Activated B cell treated with CpG ODN at 0.5 μM for 24 hours (primary cell): ENCODE results near the gene GPR157. TPM values are rescaled to one million over a fixed set of nuclear protein-coding genes. Genes with fewer than 3 reads are reported as not detected.

Experiments used
- ATAC-seq: fragments of 200-7000 bp; cut with Tn5 transposase; one replicate; pipeline ENCODE4 v1.10.0; 2021; ENCODE audit warnings: low read depth, mild to moderate bottlenecking, moderate library complexity
- CTCF ChIA-PET: fragments of 350-600 bp; sonication (Branson Sonifier 250); formaldehyde crosslinking; loops from one replicate; lab custom pipeline; 2021; ENCODE audit warnings: antibody characterized with exemption; lab: Charles Lee
- POLR2A ChIA-PET: fragments of 350-600 bp; sonication (Branson Sonifier 250); formaldehyde crosslinking; loops from one replicate; lab custom pipeline; 2021; ENCODE audit warnings: antibody characterized with exemption; lab: Charles Lee
- DNase-seq: peaks from one replicate; pipeline ENCODE4 v3.0.0; 2022
- H3K27ac Mint-ChIP-seq: one replicate; pipeline ENCODE4 v1.8.0; 2020; ENCODE audit warnings: mixed read lengths
- H3K27me3 Mint-ChIP-seq: one replicate; pipeline ENCODE4 v1.8.0; 2021; ENCODE audit warnings: mixed read lengths
- H3K36me3 Mint-ChIP-seq: one replicate; pipeline ENCODE4 v1.8.0; 2021; ENCODE audit warnings: low read depth, mixed read lengths
- H3K4me1 Mint-ChIP-seq: one replicate; pipeline ENCODE4 v1.8.0; 2021; ENCODE audit warnings: mixed read lengths
- H3K4me3 Mint-ChIP-seq: one replicate; pipeline ENCODE4 v1.8.0; 2020; ENCODE audit warnings: mild to moderate bottlenecking, mixed read lengths
- H3K9me3 Mint-ChIP-seq: one replicate; pipeline ENCODE4 v1.8.0; 2020; ENCODE audit warnings: mixed read lengths
- CTCF ChIP-seq: fragments of 200-600 bp; IDR thresholded peaks from one replicate; pipeline ENCODE4 v1.8.0; 2022; ENCODE audit warnings: antibody characterized with exemption, mild to moderate bottlenecking
- intact Hi-C: fragments of 100-400 bp; cut with micrococcal nuclease; formaldehyde crosslinking; loops from one replicate; pipeline ENCODE4 v1.15.1; 2024
- total RNA-seq: library from RNA; stranded (reverse); gene quantifications from 2 replicates; pipeline ENCODE4 v1.2.3, GENCODE V29; 2022

Gene GPR157
- total RNA-seq, 1 donor from 2014 or later: 7.0 TPM

- TF ChIP-seq CTCF: no peak
- Mint-ChIP-seq H3K36me3 (no peaks in the 10 kb centered on the region), H3K4me3 (no peak overlapping the region), H3K9me3 (no peaks in the 10 kb centered on the region), H3K27ac (no peak overlapping the region), H3K4me1 (peaks cover 85% of the 10 kb centered on the region), H3K27me3 (no peaks in the 10 kb centered on the region)
- no peak for DNase-seq
- ChIA-PET CTCF (no interaction called here), POLR2A (interaction anchor here (0.6 kb wide), 1 partner anchor 9 kb away, joined by 4 read pairs; no protein-coding TSS in a partner anchor)
- ATAC-seq: no peak
- intact Hi-C loops: no loop called here
Measured at GRCh38 chr1:9071554-9072235, 57.2 kb downstream of the GPR157 start.

- no peaks in the 10 kb centered on the region for H3K27me3 Mint-ChIP-seq
- H3K4me1 Mint-ChIP-seq: peaks cover 74% of the 10 kb centered on the region
- no peak for TF ChIP-seq CTCF
- ATAC-seq (no peak), DNase-seq (no peak)
- intact Hi-C loops: no loop called here
- H3K27ac Mint-ChIP-seq: no peak overlapping the region
- H3K4me3 Mint-ChIP-seq: no peak overlapping the region
- CTCF ChIA-PET: no interaction called here
- no peaks in the 10 kb centered on the region for H3K9me3 Mint-ChIP-seq
- no peaks in the 10 kb centered on the region for H3K36me3 Mint-ChIP-seq
- POLR2A ChIA-PET: interaction anchor here (0.6 to 1.1 kb wide), 5 partner anchors 10 to 192 kb away, joined by 3 to 13 read pairs (median 3); partner anchors contain the start of gene ENO1
Measured at GRCh38 chr1:9070486-9070885, 58.4 kb downstream of the GPR157 start.

GRCh38 chr1:9069326-9070100, 59.4 kb downstream of the GPR157 start, which contains the start of gene SLC2A5:
TSS of gene SLC2A5 (minus strand) at chr1:9069635. CDS start at chr1:9069536, 99 bp downstream.
- H3K4me3 Mint-ChIP-seq: peak within 1 kb of the TSS; percentile 83
- peak within 1 kb of the TSS; percentile 64 for H3K27ac Mint-ChIP-seq
- intact Hi-C loops: loop anchor here (1.0 to 5.0 kb wide), 4 partner anchors 9 to 358 kb away; no protein-coding TSS in a partner anchor
- CTCF ChIA-PET: no interaction called here
- no peaks in the 10 kb centered on the region for H3K36me3 Mint-ChIP-seq
- TF ChIP-seq CTCF: no peak
- DNase-seq (peak; percentile 65), ATAC-seq (peak; percentile 98)
- H3K9me3 Mint-ChIP-seq: no peaks in the 10 kb centered on the region
- POLR2A ChIA-PET: interaction anchor here (0.6 to 1.1 kb wide), 8 partner anchors 9 to 191 kb away, joined by 3 to 13 read pairs (median 3); partner anchors contain the start of gene ENO1
- no peaks in the 10 kb centered on the region for H3K27me3 Mint-ChIP-seq
- peaks cover 71% of the 10 kb centered on the region for H3K4me1 Mint-ChIP-seq

GRCh38 chr1:9068981-9069325, 59.9 kb downstream of the GPR157 start:
- no peak for TF ChIP-seq CTCF
- DNase-seq: no peak
- Mint-ChIP-seq H3K4me3 (peak overlapping the region; percentile 83), H3K27ac (peak overlapping the region; percentile 64), H3K4me1 (peaks cover 71% of the 10 kb centered on the region), H3K27me3 (no peaks in the 10 kb centered on the region), H3K9me3 (no peaks in the 10 kb centered on the region), H3K36me3 (no peaks in the 10 kb centered on the region)
- ChIA-PET POLR2A (interaction anchor here (0.7 kb wide), 1 partner anchor 9 kb away, joined by 3 read pairs; no protein-coding TSS in a partner anchor), CTCF (no interaction called here)
- intact Hi-C loops: loop anchor here (1.0 to 5.0 kb wide), 4 partner anchors 9 to 358 kb away; no protein-coding TSS in a partner anchor
- ATAC-seq: no peak
